ENCODE data around the gene HECW1. TPM values are rescaled to one million over a fixed set of nuclear protein-coding genes. Genes with fewer than 3 reads are reported as not detected.

The HECW1 gene
- total and polyA plus RNA-seq, 10 of the 15 experiments (the other 5 are each of a cell fraction or from before 2014, with no cell fraction given), result under 0.01 to 0.31 (median 0.04) TPM; not detected in 3

GRCh38 chr7:43501870-43502269 is 389.4 kb downstream of the HECW1 start:
- no TSS peak for BruUV-seq (replicated peaks)
- in situ Hi-C loops (cut with MboI), result no loop called here
- DNase-seq (ENCODE audit: low read depth, low spot score), result no peak
- H4K20me1 ChIP-seq (ENCODE audit: control insufficient read depth, insufficient read depth), result no peaks in the 10 kb centered on the region
- peak; percentile 61 for ATAC-seq
- H2AFZ ChIP-seq (ENCODE audit: control insufficient read depth, low read depth, low read length), result no peak overlapping the region
- WGBS (ENCODE audit: insufficient coverage, insufficient replicate concordance, low lambda C conversion rate, missing lambda C conversion rate), result 14% methylated on average over 3 of the region's 3 CpGs
- no peak overlapping the region for H3K27ac ChIP-seq (ENCODE audit: control insufficient read depth, insufficient read depth)
- ChIA-PET RAD21 (ENCODE audit: unreplicated experiment) (no interaction called here), CTCF (interaction anchor here (1.0 to 1.7 kb wide), 3 partner anchors 9 to 81 kb away, joined by 3 to 5 read pairs (median 3); partner anchors contain the start of gene STK17A), SMC1A (ENCODE audit: uncharacterized antibody, unreplicated experiment) (interaction anchor here (1.2 to 2.1 kb wide), 2 partner anchors 15 to 17 kb away, joined by 4 to 12 read pairs; no protein-coding TSS in a partner anchor), POLR2A (no interaction called here)
- no peak overlapping the region for H3K4me2 ChIP-seq (ENCODE audit: control insufficient read depth, insufficient read depth)
- no peak for TF ChIP-seq NFYB (IDR thresholded peaks at IDR 0.05; ENCODE audit: insufficient read depth, low read depth, low read length)
- no peaks in the 10 kb centered on the region for H3K4me1 ChIP-seq (ENCODE audit: control insufficient read depth, insufficient read depth, low read length)
- no peaks in the 10 kb centered on the region for H3K36me3 ChIP-seq (ENCODE audit: control insufficient read depth in 2 of 2, insufficient read depth in 2 of 2, low read length in 1 of 2)
- no peaks in the 10 kb centered on the region for H3K27me3 ChIP-seq (replicated peaks in 1 of 2; ENCODE audit: control insufficient read depth in 2 of 2, insufficient read depth in 2 of 2, low read length in 1 of 2)
- H3K9ac ChIP-seq (ENCODE audit: control insufficient read depth, insufficient read depth, low read length), result no peak overlapping the region
- no peaks in the 10 kb centered on the region for H3K79me2 ChIP-seq (ENCODE audit: control insufficient read depth, insufficient read depth, low read length)
- no peaks in the 10 kb centered on the region for H3K9me3 ChIP-seq (replicated peaks; ENCODE audit: control insufficient read depth, insufficient read depth, low read length)
- FAIRE-seq, result peak; percentile 23
- intact Hi-C loops (cut with micrococcal nuclease; ENCODE audit: unreplicated experiment), result no loop called here
- no peak overlapping the region for H3K4me3 ChIP-seq

- POLR2A ChIA-PET, result no interaction called here
- BruUV-seq (replicated peaks), result no TSS peak
- DNase-seq (ENCODE audit: low read depth, low spot score) (no peak), ATAC-seq (no peak), FAIRE-seq (no peak)
- WGBS (ENCODE audit: insufficient coverage, insufficient replicate concordance, low lambda C conversion rate, missing lambda C conversion rate), result 64% methylated on average over 7 of the region's 7 CpGs
- SMC1A ChIA-PET (ENCODE audit: uncharacterized antibody, unreplicated experiment), result interaction anchor here (2.1 kb wide), 1 partner anchor 14 kb away, joined by 12 read pairs; no protein-coding TSS in a partner anchor
- RAD21 ChIA-PET (ENCODE audit: unreplicated experiment), result no interaction called here
- H3K9ac ChIP-seq (ENCODE audit: control insufficient read depth, insufficient read depth, low read length), result no peak overlapping the region
- no peaks in the 10 kb centered on the region for H3K27me3 ChIP-seq (replicated peaks in 1 of 2; ENCODE audit: control insufficient read depth in 2 of 2, insufficient read depth in 2 of 2, low read length in 1 of 2)
- H3K4me2 ChIP-seq (ENCODE audit: control insufficient read depth, insufficient read depth), result no peak overlapping the region
- intact Hi-C loops (cut with micrococcal nuclease; ENCODE audit: unreplicated experiment) (no loop called here), in situ Hi-C loops (cut with MboI) (no loop called here)
- no peak overlapping the region for H3K4me3 ChIP-seq
- H3K36me3 ChIP-seq (ENCODE audit: control insufficient read depth in 2 of 2, insufficient read depth in 2 of 2, low read length in 1 of 2), result no peaks in the 10 kb centered on the region
- H2AFZ ChIP-seq (ENCODE audit: control insufficient read depth, low read depth, low read length), result no peak overlapping the region
- CTCF ChIA-PET, result interaction anchor here (0.9 to 1.7 kb wide), 3 partner anchors 8 to 49 kb away, joined by 3 read pairs; no protein-coding TSS in a partner anchor
- no peak overlapping the region for H3K27ac ChIP-seq (ENCODE audit: control insufficient read depth, insufficient read depth)
- no peaks in the 10 kb centered on the region for H3K4me1 ChIP-seq (ENCODE audit: control insufficient read depth, insufficient read depth, low read length)
- no peaks in the 10 kb centered on the region for H3K79me2 ChIP-seq (ENCODE audit: control insufficient read depth, insufficient read depth, low read length)
- no peaks in the 10 kb centered on the region; the same call in 2 of the 3 replicates for H3K9me3 ChIP-seq (replicated peaks; ENCODE audit: control insufficient read depth, insufficient read depth, low read length)
- H4K20me1 ChIP-seq (ENCODE audit: control insufficient read depth, insufficient read depth), result no peaks in the 10 kb centered on the region
- TF ChIP-seq SKIL (IDR thresholded peaks at IDR 0.05; ENCODE audit: low read depth, poor library complexity, severe bottlenecking), result no peak
- no peak for TF ChIP-seq GABPA (IDR thresholded peaks at IDR 0.05; ENCODE audit: low read depth)
- TF ChIP-seq JUND (IDR thresholded peaks at IDR 0.05; ENCODE audit: low read depth, low read length), result no peak
- TF ChIP-seq POLR2AphosphoS2 (IDR thresholded peaks at IDR 0.05; ENCODE audit: low read depth, low read length), result no peak
- TF ChIP-seq POLR2A (IDR thresholded peaks at IDR 0.05; ENCODE audit: low read depth, low read length), result no peak
- no peak for TF ChIP-seq NFIC (IDR thresholded peaks at IDR 0.05; ENCODE audit: low read depth, low read length)
- no peak for TF ChIP-seq ZZZ3 (IDR thresholded peaks at IDR 0.05; ENCODE audit: control insufficient read depth, insufficient read length, low read depth)
- no peak for TF ChIP-seq SPI1 (IDR thresholded peaks at IDR 0.05; ENCODE audit: borderline replicate concordance, insufficient read depth, low read depth, low read length)
- TF ChIP-seq MYB (IDR thresholded peaks at IDR 0.05; ENCODE audit: borderline replicate concordance, low read depth, low read length), result no peak
- TF ChIP-seq PAX8 (IDR thresholded peaks at IDR 0.05), result no peak
- no peak for TF ChIP-seq ATF2 (IDR thresholded peaks at IDR 0.05; ENCODE audit: low read length)
- TF ChIP-seq BHLHE40 (IDR thresholded peaks at IDR 0.05; ENCODE audit: borderline replicate concordance in 1 of 2, low read depth in 2 of 2, low read length in 1 of 2), result no peak
- no peak for TF ChIP-seq CREM (IDR thresholded peaks at IDR 0.05; ENCODE audit: low read depth)
- TF ChIP-seq TAF1 (IDR thresholded peaks at IDR 0.05; ENCODE audit: borderline replicate concordance, low read depth, low read length), result no peak
- no peak for TF ChIP-seq ZNF217 (IDR thresholded peaks at IDR 0.05)
These were observed 390.5 kb downstream of the HECW1 start for GRCh38 chr7:43502941-43503340.

All from GM12878 (cell line).